ENCODE results near the gene TRAPPC5. TPM values are rescaled to one million over a fixed set of nuclear protein-coding genes. Genes with fewer than 3 reads are reported as not detected.

Gene TRAPPC5
- total RNA-seq, 2 experiments from 2014 or later: 91.5 to 150 TPM

- no peaks in the 10 kb centered on the region for H3K36me3 ChIP-seq (ENCODE audit: insufficient read depth, low read length)
- no peaks in the 10 kb centered on the region for H3K9me3 ChIP-seq (ENCODE audit: low read length)
- H3K79me2 ChIP-seq (ENCODE audit: insufficient read depth, low read depth, low read length): no peaks in the 10 kb centered on the region
Measured at GRCh38 chr19:7697721-7698287, 17.2 kb downstream of the TRAPPC5 start.

GRCh38 chr19:7698583-7698982 lies 17.9 kb downstream of the TRAPPC5 start:
- Histone ChIP-seq H3K9me2 (ENCODE audit: insufficient read depth, low read length) (no peaks in the 10 kb centered on the region), H3K79me2 (ENCODE audit: insufficient read depth, low read depth, low read length) (no peaks in the 10 kb centered on the region), H3K4me1 (ENCODE audit: insufficient read depth, low read length, poor library complexity, severe bottlenecking) (peaks cover 58% of the 10 kb centered on the region), H3K4me3 (ENCODE audit: low read depth, low read length, poor library complexity, severe bottlenecking) (no peak overlapping the region), H3K36me3 (ENCODE audit: insufficient read depth, low read length) (no peaks in the 10 kb centered on the region), H3K27ac (ENCODE audit: low read depth, low read length, poor library complexity, severe bottlenecking) (no peak overlapping the region), H2AFZ (ENCODE audit: low read length) (no peak overlapping the region), H3K9me3 (ENCODE audit: low read length) (no peaks in the 10 kb centered on the region), H3K4me2 (ENCODE audit: low read length) (no peak overlapping the region), H4K20me1 (ENCODE audit: insufficient read depth, low read length) (no peaks in the 10 kb centered on the region)
- ChIA-PET POLR2A (interaction anchor here (0.7 to 1.1 kb wide), 3 partner anchors 9 to 26 kb away, joined by 3 to 4 read pairs (median 3); partner anchors contain the start of gene TRAPPC5), CTCF (ENCODE audit: unreplicated experiment) (interaction anchor here (1.4 kb wide), 1 partner anchor 18 kb away, joined by 4 read pairs; the partner anchor contains the start of gene TRAPPC5)
- TF ChIP-seq EZH2phosphoT487 (IDR thresholded peaks at IDR 0.05; ENCODE audit: borderline replicate concordance, low read depth, low read length): no peak
- TF ChIP-seq, protein P1, sequence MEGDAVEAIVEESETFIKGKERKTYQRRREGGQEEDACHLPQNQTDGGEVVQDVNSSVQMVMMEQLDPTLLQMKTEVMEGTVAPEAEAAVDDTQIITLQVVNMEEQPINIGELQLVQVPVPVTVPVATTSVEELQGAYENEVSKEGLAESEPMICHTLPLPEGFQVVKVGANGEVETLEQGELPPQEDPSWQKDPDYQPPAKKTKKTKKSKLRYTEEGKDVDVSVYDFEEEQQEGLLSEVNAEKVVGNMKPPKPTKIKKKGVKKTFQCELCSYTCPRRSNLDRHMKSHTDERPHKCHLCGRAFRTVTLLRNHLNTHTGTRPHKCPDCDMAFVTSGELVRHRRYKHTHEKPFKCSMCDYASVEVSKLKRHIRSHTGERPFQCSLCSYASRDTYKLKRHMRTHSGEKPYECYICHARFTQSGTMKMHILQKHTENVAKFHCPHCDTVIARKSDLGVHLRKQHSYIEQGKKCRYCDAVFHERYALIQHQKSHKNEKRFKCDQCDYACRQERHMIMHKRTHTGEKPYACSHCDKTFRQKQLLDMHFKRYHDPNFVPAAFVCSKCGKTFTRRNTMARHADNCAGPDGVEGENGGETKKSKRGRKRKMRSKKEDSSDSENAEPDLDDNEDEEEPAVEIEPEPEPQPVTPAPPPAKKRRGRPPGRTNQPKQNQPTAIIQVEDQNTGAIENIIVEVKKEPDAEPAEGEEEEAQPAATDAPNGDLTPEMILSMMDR (conservative IDR thresholded peaks at IDR 0.05; ENCODE audit: low read length): no peak
- DNase-seq (ENCODE audit: low spot score): no peak
- intact Hi-C loops (cut with micrococcal nuclease; ENCODE audit: unreplicated experiment): no loop called here
- no TSS peak for BruUV-seq (replicated peaks)

More at GRCh38 chr19:7697721-7698287, 17.2 kb downstream of the TRAPPC5 start:
- POLR2A ChIA-PET: no interaction called here
- CTCF ChIA-PET (ENCODE audit: unreplicated experiment): interaction anchor here (1.0 kb wide), 1 partner anchor 17 kb away, joined by 4 read pairs; the partner anchor contains the start of gene TRAPPC5
- H3K9me2 ChIP-seq (ENCODE audit: insufficient read depth, low read length): no peaks in the 10 kb centered on the region
- H4K20me1 ChIP-seq (ENCODE audit: insufficient read depth, low read length): no peaks in the 10 kb centered on the region
- H3K4me3 ChIP-seq (ENCODE audit: low read depth, low read length, poor library complexity, severe bottlenecking): no peak overlapping the region
- intact Hi-C loops (cut with micrococcal nuclease; ENCODE audit: unreplicated experiment): no loop called here
- no peak overlapping the region for H2AFZ ChIP-seq (ENCODE audit: low read length)
- DNase-seq (ENCODE audit: low spot score): no peak
- no peak for TF ChIP-seq EZH2phosphoT487 (IDR thresholded peaks at IDR 0.05; ENCODE audit: borderline replicate concordance, low read depth, low read length)
- TF ChIP-seq, protein P1 (conservative IDR thresholded peaks at IDR 0.05; ENCODE audit: low read length): no peak
- H3K27ac ChIP-seq (ENCODE audit: low read depth, low read length, poor library complexity, severe bottlenecking): no peak overlapping the region
- peaks cover 52% of the 10 kb centered on the region for H3K4me1 ChIP-seq (ENCODE audit: insufficient read depth, low read length, poor library complexity, severe bottlenecking)
- no peak overlapping the region for H3K4me2 ChIP-seq (ENCODE audit: low read length)
- BruUV-seq (replicated peaks): no TSS peak

- Histone ChIP-seq H3K36me3 (ENCODE audit: insufficient read depth, low read length) (no peaks in the 10 kb centered on the region), H2AFZ (ENCODE audit: low read length) (no peak overlapping the region), H3K4me2 (ENCODE audit: low read length) (0 out of 2 replicates have a peak overlapping the region, but pooled peaks have one; percentile 22), H3K9me2 (ENCODE audit: insufficient read depth, low read length) (no peaks in the 10 kb centered on the region), H3K4me3 (ENCODE audit: low read depth, low read length, poor library complexity, severe bottlenecking) (no peak overlapping the region), H4K20me1 (ENCODE audit: insufficient read depth, low read length) (no peaks in the 10 kb centered on the region), H3K4me1 (ENCODE audit: insufficient read depth, low read length, poor library complexity, severe bottlenecking) (peaks cover 58% of the 10 kb centered on the region), H3K9me3 (ENCODE audit: low read length) (no peaks in the 10 kb centered on the region), H3K79me2 (ENCODE audit: insufficient read depth, low read depth, low read length) (no peaks in the 10 kb centered on the region), H3K27ac (ENCODE audit: low read depth, low read length, poor library complexity, severe bottlenecking) (no peak overlapping the region)
- no peak for DNase-seq (ENCODE audit: low spot score)
- no TSS peak for BruUV-seq (replicated peaks)
- ChIA-PET CTCF (ENCODE audit: unreplicated experiment) (interaction anchor here (1.4 kb wide), 1 partner anchor 18 kb away, joined by 4 read pairs; the partner anchor contains the start of gene TRAPPC5), POLR2A (interaction anchor here (0.7 to 1.1 kb wide), 3 partner anchors 8 to 26 kb away, joined by 3 to 4 read pairs (median 3); partner anchors contain the start of gene TRAPPC5)
- intact Hi-C loops (cut with micrococcal nuclease; ENCODE audit: unreplicated experiment): no loop called here
- TF ChIP-seq EZH2phosphoT487 (IDR thresholded peaks at IDR 0.05; ENCODE audit: borderline replicate concordance, low read depth, low read length): no peak
- TF ChIP-seq, protein P1 (conservative IDR thresholded peaks at IDR 0.05; ENCODE audit: low read length): no peak
Measured at GRCh38 chr19:7699003-7699402, 18.4 kb downstream of the TRAPPC5 start.
